PC-3 (cell line): ENCODE data around the gene ROBO2. TPM values are rescaled to one million over a fixed set of nuclear protein-coding genes. Genes with fewer than 3 reads are reported as not detected.
A peak's percentile ranks its signal among the peaks of the same experiment; 100 is the strongest.

Experiments used
- ATAC-seq: fragments of 200-7000 bp; cut with Tn5 transposase; 2 replicates; pipeline ENCODE4 v1.9.1; 2020; ENCODE audit warnings: mild to moderate bottlenecking, moderate library complexity
- BruUV-seq: library from RNA; stranded (reverse); fragments of 400-500 nt; replicated peaks from 2 replicates; lab custom pipeline; 2021; lab: Mats Ljungman, UMichigan
- CTCF ChIA-PET: fragments of 300-600 bp; sonication (Branson Sonifier 250); formaldehyde crosslinking; loops from one replicate; lab custom pipeline; 2022; ENCODE audit warnings: antibody characterized with exemption; lab: Charles Lee
- POLR2A ChIA-PET: fragments of 300-600 bp; sonication (Branson Sonifier 250); formaldehyde crosslinking; loops from one replicate; lab custom pipeline; 2022; ENCODE audit warnings: antibody characterized with exemption; ENCODE audit not compliant: unreplicated experiment; lab: Charles Lee
- DNase-seq: peaks from one replicate; pipeline ENCODE4 v3.0.0-alpha.2; 2015
- H2AFZ ChIP-seq: fragments of 300-600 bp; sonication (generic); 2 replicates; pipeline ENCODE4 v1.6.0; 2016; ENCODE audit warnings: antibody characterized with exemption, low read length
- H3F3A ChIP-seq: fragments of 300-600 bp; sonication (generic); one replicate; pipeline ENCODE4 v1.6.0; 2017; ENCODE audit warnings: antibody characterized with exemption, low read length, control low read depth, mild to moderate bottlenecking; ENCODE audit not compliant: unreplicated experiment
- H3K27ac ChIP-seq: fragments of 300-600 bp; sonication (generic); 2 replicates; pipeline ENCODE4 v1.5.1; 2016; ENCODE audit warnings: mild to moderate bottlenecking, low read length
- H3K27me3 ChIP-seq: fragments of 300-600 bp; sonication (generic); 2 replicates; pipeline ENCODE4 v1.6.1; 2016; ENCODE audit warnings: low read length, mixed read lengths
- H3K36me3 ChIP-seq: fragments of 300-600 bp; sonication (generic); 2 replicates; pipeline ENCODE4 v1.6.1; 2016; ENCODE audit warnings: low read depth, mixed run types, low read length, mixed read lengths
- H3K4me1 ChIP-seq: fragments of 300-600 bp; sonication (generic); 2 replicates; pipeline ENCODE4 v1.5.1; 2016; ENCODE audit warnings: low read length; ENCODE audit not compliant: insufficient read depth
- H3K4me2 ChIP-seq: fragments of 300-600 bp; sonication (generic); 2 replicates; pipeline ENCODE4 v1.6.0; 2016; ENCODE audit warnings: low read length
- H3K4me3 ChIP-seq: fragments of 300-600 bp; sonication (generic); 2 replicates; pipeline ENCODE4 v1.5.1; 2016; ENCODE audit warnings: mild to moderate bottlenecking, low read length, mixed read lengths
- H3K79me2 ChIP-seq: fragments of 300-600 bp; sonication (generic); 2 replicates; pipeline ENCODE4 v1.6.1; 2017; ENCODE audit warnings: low read length, mixed read lengths
- H3K9ac ChIP-seq: fragments of 300-600 bp; sonication (generic); 2 replicates; pipeline ENCODE4 v1.6.0; 2016; ENCODE audit warnings: mild to moderate bottlenecking, low read length
- H3K9me2 ChIP-seq: fragments of 300-600 bp; sonication (generic); replicated peaks from 2 replicates; pipeline ENCODE4 v1.6.1; 2016; ENCODE audit warnings: mixed run types, low read length, mixed read lengths
- H3K9me3 ChIP-seq: fragments of 300-600 bp; sonication (generic); 2 replicates; pipeline ENCODE4 v1.6.1; 2016; ENCODE audit warnings: low read length, mixed read lengths
- H4K20me1 ChIP-seq: fragments of 300-600 bp; sonication (generic); 2 replicates; pipeline ENCODE4 v1.6.1; 2016; ENCODE audit warnings: low read length, mixed read lengths
- EZH2 ChIP-seq: fragments of 300-600 bp; sonication (generic); IDR thresholded peaks from one replicate; pipeline ENCODE4 v1.6.1; 2017; ENCODE audit warnings: antibody characterized with exemption, mild to moderate bottlenecking, low read length; ENCODE audit not compliant: unreplicated experiment
- EZH2phosphoT487 ChIP-seq: fragments of 300-600 bp; sonication (generic); IDR thresholded peaks from 2 replicates; pipeline ENCODE4 v1.6.1; 2018; ENCODE audit warnings: mild to moderate bottlenecking, antibody characterized with exemption, low read length, borderline replicate concordance
- intact Hi-C: fragments of 100-400 bp; cut with micrococcal nuclease; formaldehyde crosslinking; loops from 2 replicates; pipeline ENCODE4 v1.9.0; 2023
- total RNA-seq: library from RNA; depleted of rRNA; stranded (reverse); fragments of >200 nt; gene quantifications from 2 replicates; pipeline ENCODE4 v1.2.3, GENCODE V29; 2014
- TF ChIP-seq, protein P1 (sequence below): fragments of 300-600 bp; sonication (generic); conservative IDR thresholded peaks from 2 replicates; pipeline ENCODE4 v1.5.1; 2017; ENCODE audit warnings: antibody characterized with exemption, low read depth, mild to moderate bottlenecking, low read length

ROBO2 gene
- total RNA-seq, 1 experiment from 2014 or later: not detected

GRCh38 chr3:77462951-77463350 is 423.1 kb downstream of the ROBO2 start:
- Histone ChIP-seq H3K27ac (no peak overlapping the region), H3K4me3 (no peak overlapping the region), H3K9me2 (no peaks in the 10 kb centered on the region), H3K4me1 (peaks cover 9% of the 10 kb centered on the region), H3F3A (no peaks in the 10 kb centered on the region), H2AFZ (no peak overlapping the region), H3K4me2 (no peak overlapping the region), H3K27me3 (no peaks in the 10 kb centered on the region), H3K9ac (no peak overlapping the region), H3K36me3 (no peaks in the 10 kb centered on the region), H3K79me2 (no peaks in the 10 kb centered on the region), H4K20me1 (no peaks in the 10 kb centered on the region), H3K9me3 (no peaks in the 10 kb centered on the region)
- ATAC-seq: no peak
- DNase-seq: no peak
- TF ChIP-seq, protein P1, sequence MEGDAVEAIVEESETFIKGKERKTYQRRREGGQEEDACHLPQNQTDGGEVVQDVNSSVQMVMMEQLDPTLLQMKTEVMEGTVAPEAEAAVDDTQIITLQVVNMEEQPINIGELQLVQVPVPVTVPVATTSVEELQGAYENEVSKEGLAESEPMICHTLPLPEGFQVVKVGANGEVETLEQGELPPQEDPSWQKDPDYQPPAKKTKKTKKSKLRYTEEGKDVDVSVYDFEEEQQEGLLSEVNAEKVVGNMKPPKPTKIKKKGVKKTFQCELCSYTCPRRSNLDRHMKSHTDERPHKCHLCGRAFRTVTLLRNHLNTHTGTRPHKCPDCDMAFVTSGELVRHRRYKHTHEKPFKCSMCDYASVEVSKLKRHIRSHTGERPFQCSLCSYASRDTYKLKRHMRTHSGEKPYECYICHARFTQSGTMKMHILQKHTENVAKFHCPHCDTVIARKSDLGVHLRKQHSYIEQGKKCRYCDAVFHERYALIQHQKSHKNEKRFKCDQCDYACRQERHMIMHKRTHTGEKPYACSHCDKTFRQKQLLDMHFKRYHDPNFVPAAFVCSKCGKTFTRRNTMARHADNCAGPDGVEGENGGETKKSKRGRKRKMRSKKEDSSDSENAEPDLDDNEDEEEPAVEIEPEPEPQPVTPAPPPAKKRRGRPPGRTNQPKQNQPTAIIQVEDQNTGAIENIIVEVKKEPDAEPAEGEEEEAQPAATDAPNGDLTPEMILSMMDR: no peak
- TF ChIP-seq EZH2phosphoT487 (no peak), EZH2 (no peak)
- POLR2A ChIA-PET: no interaction called here
- BruUV-seq: no TSS peak
- intact Hi-C loops: no loop called here
- CTCF ChIA-PET: no interaction called here

DNA sequence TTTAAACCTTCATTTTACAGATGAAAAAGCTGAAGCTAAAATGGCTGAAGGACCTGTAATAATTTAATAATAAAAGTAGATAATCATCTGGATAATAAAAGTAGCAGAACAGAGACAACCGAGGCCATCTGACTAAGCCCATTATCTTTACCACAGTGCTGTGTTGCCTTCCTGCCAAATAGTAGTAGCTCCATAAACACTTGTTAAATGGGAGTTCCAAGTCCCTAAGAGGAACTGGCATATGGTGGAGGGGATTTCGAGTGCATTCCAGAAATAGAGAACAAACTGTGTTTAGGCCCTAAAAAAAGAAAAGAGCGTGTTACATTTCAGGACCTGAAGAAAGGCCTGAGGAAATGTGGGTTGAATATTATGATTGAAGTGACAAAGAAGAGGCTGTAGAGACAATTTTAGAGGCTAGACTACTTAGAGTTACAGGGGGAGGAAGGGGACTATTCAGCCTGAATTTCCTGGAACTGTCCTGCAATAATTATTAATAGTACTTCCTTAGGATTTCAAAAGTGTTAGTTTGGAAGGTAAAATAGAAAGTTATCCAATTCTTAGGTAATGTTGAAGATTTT is 424.3 kb downstream of the ROBO2 start:
- Histone ChIP-seq H4K20me1 (no peaks in the 10 kb centered on the region), H3K27me3 (no peaks in the 10 kb centered on the region), H3K9me3 (no peaks in the 10 kb centered on the region), H3K9me2 (no peaks in the 10 kb centered on the region), H3K27ac (no peak overlapping the region), H3F3A (no peaks in the 10 kb centered on the region), H3K4me2 (no peak overlapping the region), H3K4me1 (peaks cover 9% of the 10 kb centered on the region), H3K9ac (no peak overlapping the region), H3K36me3 (no peaks in the 10 kb centered on the region), H2AFZ (no peak overlapping the region), H3K4me3 (no peak overlapping the region), H3K79me2 (no peaks in the 10 kb centered on the region)
- CTCF ChIA-PET: no interaction called here
- no peak for TF ChIP-seq EZH2phosphoT487
- TF ChIP-seq EZH2: no peak
- TF ChIP-seq, protein P1: no peak
- POLR2A ChIA-PET: no interaction called here
- no TSS peak for BruUV-seq
- DNase-seq (no peak), ATAC-seq (peak; percentile 41)
- intact Hi-C loops: no loop called here

GRCh38 chr3:77466562-77467115 is 426.7 kb downstream of the ROBO2 start:
- Histone ChIP-seq H3K9me2 (no peaks in the 10 kb centered on the region), H3K9ac (no peak overlapping the region), H3K4me3 (no peak overlapping the region), H3K4me2 (no peak overlapping the region), H3K36me3 (no peaks in the 10 kb centered on the region), H4K20me1 (no peaks in the 10 kb centered on the region), H3K4me1 (no peaks in the 10 kb centered on the region), H3K27me3 (no peaks in the 10 kb centered on the region), H2AFZ (no peak overlapping the region), H3K27ac (no peak overlapping the region), H3K79me2 (no peaks in the 10 kb centered on the region), H3F3A (no peaks in the 10 kb centered on the region), H3K9me3 (no peaks in the 10 kb centered on the region)
- TF ChIP-seq, protein P1: no peak
- no peak for TF ChIP-seq EZH2
- no peak for TF ChIP-seq EZH2phosphoT487
- intact Hi-C loops: no loop called here
- POLR2A ChIA-PET: no interaction called here
- BruUV-seq: no TSS peak
- no peak for DNase-seq
- CTCF ChIA-PET: no interaction called here
- ATAC-seq: no peak
